Right lobe of liver (tissue), 6 donors: ENCODE results near the gene USP2. TPM values are rescaled to one million over a fixed set of nuclear protein-coding genes. Genes with fewer than 3 reads are reported as not detected.

Experiments used
- ATAC-seq, 4 donors: fragments of 200-7000 bp; cut with Tn5 transposase; one replicate each; pipeline ENCODE4 v1.9.1; 2020; ENCODE audit warnings: mild to moderate bottlenecking in 4 of 4, moderate library complexity in 4 of 4
- DNase-seq, 3 donors: peaks; one replicate each; pipeline ENCODE4 v3.0.0-alpha.2; 2020
- H3K27ac ChIP-seq, 3 donors: fragments of 200-600 bp; one replicate each; pipeline ENCODE4 v1.8.0; 2022
- H3K27me3 ChIP-seq, 2 donors: fragments of 200-600 bp; one replicate each; pipeline ENCODE4 v1.8.0; 2022
- H3K36me3 ChIP-seq, 4 donors: fragments of 200-600 bp; sonication (generic) in 1 of 4; one replicate each; pipeline versions ENCODE4 v1.5.1 to v1.8.0; 2017 to 2022; ENCODE audit warnings: control low read depth in 1 of 4
- H3K4me1 ChIP-seq, 4 donors: fragments of 200-600 bp; sonication (generic) in 1 of 4; one replicate each; pipeline versions ENCODE4 v1.5.1 to v1.8.0; 2017 to 2022; ENCODE audit warnings: control low read depth in 1 of 4
- H3K4me3 ChIP-seq, 3 donors: fragments of 200-600 bp; one replicate each; pipeline ENCODE4 v1.8.0; 2022
- H3K9me3 ChIP-seq, 4 donors: fragments of 200-600 bp; sonication (generic) in 1 of 4; one replicate each; pipeline versions ENCODE4 v1.5.1 to v1.8.0; 2017 to 2022; ENCODE audit warnings: control low read depth in 1 of 4
- CTCF ChIP-seq, 4 donors: fragments of 200-600 bp in 3 of 4; fragments of 450-650 bp in 1 of 4; IDR thresholded peaks; one replicate each; pipeline versions ENCODE4 v1.5.1 to v1.8.0; 2016 to 2022; ENCODE audit warnings: antibody characterized with exemption in 4 of 4, mild to moderate bottlenecking in 2 of 4
- POLR2A ChIP-seq: fragments of 450-650 bp; IDR thresholded peaks from one replicate; pipeline ENCODE4 v1.6.1; 2017; ENCODE audit warnings: antibody characterized with exemption, mild to moderate bottlenecking
- WGBS: methylation state at CpG from one replicate; pipeline ENCODE4 v1.1.6; 2018; ENCODE audit warnings: low coverage, low lambda C conversion rate; ENCODE audit not compliant: insufficient coverage; ENCODE audit errors: missing lambda C conversion rate; 5-methylcytosine and 5-hydroxymethylcytosine counted together
- intact Hi-C, 2 donors: fragments of 100-400 bp; cut with DNase I; formaldehyde crosslinking; loops; one replicate each; pipeline versions ENCODE4 v1.11.2 to v1.14.1; 2022
- total RNA-seq, 6 experiments: library from RNA; depleted of rRNA in 2 of 6; stranded (reverse); fragments of >200 nt in 2 of 6; fragmentation: NEBNext Ultra II Directional in 3 of 6; extraction: Animal tissue kit (Norgen Biotek cat#: 25700) in 3 of 6; gene quantifications; one replicate each; pipeline versions ENCODE4 v1.1.0 to v1.2.4, GENCODE V29; 2016 to 2023
- donor health status: DM: no; HTN: yes; CAD: no.
- donor health status: DM: no; HTN: no; CAD: no.
- donor health status: DM: no; HTN: no; CAD: no.
- donor health status: DM: no; HTN: yes; CAD: no.
- donor health status: DM: no; HTN: yes; CAD: no.

The USP2 gene
- total RNA-seq, 6 experiments from 2014 or later, result 1.3 to 25.9 (median 4.6) TPM

- intact Hi-C loops, result no loop called here
- no peak for TF ChIP-seq CTCF (IDR thresholded peaks at IDR 0.05)
- TF ChIP-seq POLR2A, result peak; percentile 21
- WGBS, result under 1% methylated on average over 20 of the region's 60 CpGs
- ATAC-seq, result peak; percentile 32 to 47 (median 45)
- peaks cover 0 to 4% of the 10 kb centered on the region in 2 donors for H3K27me3 ChIP-seq
- H3K27ac ChIP-seq, result peak overlapping the region; percentile 44 to 75 (median 50)
- no peaks in the 10 kb centered on the region for H3K36me3 ChIP-seq
- H3K9me3 ChIP-seq, result no peaks in the 10 kb centered on the region
- peak; percentile 54 to 68 (median 63) for DNase-seq
- H3K4me3 ChIP-seq, result peak overlapping the region; percentile 39 to 48 (median 42)
- H3K4me1 ChIP-seq, result peaks cover 0 to 23% (median 4%) of the 10 kb centered on the region in 4 donors
These were observed 60.5 kb downstream of the USP2 start for GRCh38 chr11:119320776-119321524.

GRCh38 chr11:119320240-119320775, 61.2 kb downstream of the USP2 start:
- H3K27ac ChIP-seq, result peak overlapping the region in 2 of 3 donors; percentile 50 to 75
- no peaks in the 10 kb centered on the region for H3K36me3 ChIP-seq
- TF ChIP-seq POLR2A, result no peak
- TF ChIP-seq CTCF (IDR thresholded peaks at IDR 0.05), result no peak
- peak overlapping the region in 2 of 3 donors; percentile 39 to 42 for H3K4me3 ChIP-seq
- ATAC-seq (no peak), DNase-seq (peak in 1 of 3 donors; percentile 52)
- WGBS, result 29% methylated on average over 10 of the region's 17 CpGs
- H3K4me1 ChIP-seq, result peaks cover 0 to 25% (median 4%) of the 10 kb centered on the region in 4 donors
- intact Hi-C loops, result no loop called here
- no peaks in the 10 kb centered on the region for H3K9me3 ChIP-seq
- peaks cover 0 to 4% of the 10 kb centered on the region in 2 donors for H3K27me3 ChIP-seq

GRCh38 chr11:119319700-119320239, 61.7 kb downstream of the USP2 start:
- no peaks in the 10 kb centered on the region for H3K36me3 ChIP-seq
- peak in 1 of 3 donors; percentile 56 for DNase-seq
- TF ChIP-seq CTCF (IDR thresholded peaks at IDR 0.05) (no peak), POLR2A (no peak)
- H3K27me3 ChIP-seq, result peaks cover 0 to 4% of the 10 kb centered on the region in 2 donors
- H3K4me1 ChIP-seq, result peaks cover 0 to 25% (median 4%) of the 10 kb centered on the region in 4 donors
- H3K27ac ChIP-seq, result no peak overlapping the region
- intact Hi-C loops, result no loop called here
- WGBS, result 63% methylated on average over 8 of the region's 11 CpGs
- no peak overlapping the region for H3K4me3 ChIP-seq
- H3K9me3 ChIP-seq, result no peaks in the 10 kb centered on the region
- peak; percentile 22 to 45 (median 30) for ATAC-seq

- DNase-seq (peak in 1 of 3 donors; percentile 47), ATAC-seq (peak in 1 of 4 donors; percentile 1)
- H3K4me1 ChIP-seq, result peaks cover 0 to 25% (median 4%) of the 10 kb centered on the region in 4 donors
- no peak overlapping the region for H3K4me3 ChIP-seq
- 84% methylated on average over 5 of the region's 8 CpGs for WGBS
- peaks cover 0 to 4% of the 10 kb centered on the region in 2 donors for H3K27me3 ChIP-seq
- no peak for TF ChIP-seq CTCF (IDR thresholded peaks at IDR 0.05)
- no peak for TF ChIP-seq POLR2A
- H3K27ac ChIP-seq, result peak overlapping the region in 2 of 3 donors; percentile 33 to 59
- no peaks in the 10 kb centered on the region for H3K9me3 ChIP-seq
- intact Hi-C loops, result no loop called here
- no peaks in the 10 kb centered on the region for H3K36me3 ChIP-seq
These were observed 62.3 kb downstream of the USP2 start for GRCh38 chr11:119319136-119319699.
